Activated naive CD4-positive, alpha-beta T cell treated with anti-CD3 and anti-CD28 coated beads, Interleukin-2, amount 10 ng/mL, durations not matched to agents 7 days and 5 days (primary cell): ENCODE results near the gene TBC1D22A.

Experiments
- CTCF ChIA-PET: fragments of 350-600 bp; sonication (Branson Sonifier 250); formaldehyde crosslinking; loops from one replicate; lab custom pipeline; 2021; ENCODE audit warnings: antibody characterized with exemption; lab: Charles Lee
- DNase-seq: peaks from one replicate; pipeline ENCODE4 v3.0.0-alpha.2; 2020
- H3K27ac Mint-ChIP-seq: one replicate; pipeline ENCODE4 v1.8.0; 2021; ENCODE audit warnings: mild to moderate bottlenecking, moderate library complexity, mixed read lengths
- H3K27me3 Mint-ChIP-seq: one replicate; pipeline ENCODE4 v1.8.0; 2021; ENCODE audit warnings: mild to moderate bottlenecking, mixed read lengths
- H3K36me3 Mint-ChIP-seq: one replicate; pipeline ENCODE4 v1.8.0; 2021; ENCODE audit warnings: mixed read lengths
- H3K4me1 Mint-ChIP-seq: one replicate; pipeline ENCODE4 v1.8.0; 2021; ENCODE audit warnings: mixed read lengths
- H3K4me3 Mint-ChIP-seq: one replicate; pipeline ENCODE4 v1.8.0; 2021; ENCODE audit warnings: mild to moderate bottlenecking, moderate library complexity, mixed read lengths
- H3K9me3 Mint-ChIP-seq: one replicate; pipeline ENCODE4 v1.8.0; 2021; ENCODE audit warnings: mixed read lengths

TBC1D22A gene

GRCh38 chr22:46911346-46911745 is 148.9 kb downstream of the TBC1D22A start:
- Mint-ChIP-seq H3K9me3 (no peaks in the 10 kb centered on the region), H3K36me3 (peaks cover 15% of the 10 kb centered on the region), H3K27ac (no peak overlapping the region), H3K27me3 (no peaks in the 10 kb centered on the region), H3K4me3 (no peak overlapping the region), H3K4me1 (peaks cover 2% of the 10 kb centered on the region)
- CTCF ChIA-PET: no interaction called here
- DNase-seq: no peak

GRCh38 chr22:46913351-46913750 is 150.9 kb downstream of the TBC1D22A start:
- Mint-ChIP-seq H3K36me3 (peaks cover 23% of the 10 kb centered on the region), H3K27ac (no peak overlapping the region), H3K27me3 (no peaks in the 10 kb centered on the region)

GRCh38 chr22:46914481-46914880 is 152.0 kb downstream of the TBC1D22A start:
- Mint-ChIP-seq H3K9me3 (no peaks in the 10 kb centered on the region), H3K36me3 (peaks cover 27% of the 10 kb centered on the region), H3K27me3 (no peaks in the 10 kb centered on the region)

More at GRCh38 chr22:46913351-46913750, 150.9 kb downstream of the TBC1D22A start:
- Mint-ChIP-seq H3K4me3 (no peak overlapping the region), H3K9me3 (no peaks in the 10 kb centered on the region), H3K4me1 (peaks cover 2% of the 10 kb centered on the region)
- DNase-seq: no peak
- CTCF ChIA-PET: no interaction called here

GRCh38 chr22:46914916-46915894 is 152.8 kb downstream of the TBC1D22A start:
- no peak overlapping the region for H3K4me3 Mint-ChIP-seq
- no peak for DNase-seq
- H3K27ac Mint-ChIP-seq: no peak overlapping the region
- H3K9me3 Mint-ChIP-seq: no peaks in the 10 kb centered on the region
- H3K27me3 Mint-ChIP-seq: no peaks in the 10 kb centered on the region
- CTCF ChIA-PET: no interaction called here
- H3K4me1 Mint-ChIP-seq: peaks cover 2% of the 10 kb centered on the region
- H3K36me3 Mint-ChIP-seq: peaks cover 32% of the 10 kb centered on the region

More at GRCh38 chr22:46914481-46914880, 152.0 kb downstream of the TBC1D22A start:
- CTCF ChIA-PET: no interaction called here
- H3K27ac Mint-ChIP-seq: no peak overlapping the region
- DNase-seq: no peak
- no peak overlapping the region for H3K4me3 Mint-ChIP-seq
- H3K4me1 Mint-ChIP-seq: peaks cover 2% of the 10 kb centered on the region

GRCh38 chr22:46915950-46916730 is 153.7 kb downstream of the TBC1D22A start:
- CTCF ChIA-PET: no interaction called here
- Mint-ChIP-seq H3K9me3 (no peaks in the 10 kb centered on the region), H3K27me3 (no peaks in the 10 kb centered on the region), H3K27ac (no peak overlapping the region), H3K36me3 (peaks cover 33% of the 10 kb centered on the region), H3K4me1 (peaks cover 2% of the 10 kb centered on the region), H3K4me3 (no peak overlapping the region)
- no peak for DNase-seq

- Mint-ChIP-seq H3K27me3 (no peaks in the 10 kb centered on the region), H3K4me1 (peaks cover 2% of the 10 kb centered on the region), H3K4me3 (no peak overlapping the region), H3K36me3 (peaks cover 41% of the 10 kb centered on the region), H3K27ac (peak overlapping the region; percentile 60), H3K9me3 (no peaks in the 10 kb centered on the region)
- CTCF ChIA-PET: no interaction called here
- DNase-seq: no peak
Measured at GRCh38 chr22:46916886-46917770, 154.7 kb downstream of the TBC1D22A start.

- no peak overlapping the region for H3K27ac Mint-ChIP-seq
Measured at GRCh38 chr22:46917771-46918101, 155.3 kb downstream of the TBC1D22A start.

GRCh38 chr22:46918197-46918596 is 155.7 kb downstream of the TBC1D22A start:
- peaks cover 2% of the 10 kb centered on the region for H3K4me1 Mint-ChIP-seq
- peaks cover 36% of the 10 kb centered on the region for H3K36me3 Mint-ChIP-seq
- H3K27ac Mint-ChIP-seq: no peak overlapping the region
- DNase-seq: no peak
- H3K4me3 Mint-ChIP-seq: no peak overlapping the region
- CTCF ChIA-PET: no interaction called here
- H3K9me3 Mint-ChIP-seq: no peaks in the 10 kb centered on the region
- H3K27me3 Mint-ChIP-seq: no peaks in the 10 kb centered on the region

More at GRCh38 chr22:46917771-46918101, 155.3 kb downstream of the TBC1D22A start:
- Mint-ChIP-seq H3K9me3 (no peaks in the 10 kb centered on the region), H3K36me3 (peaks cover 39% of the 10 kb centered on the region), H3K4me1 (peaks cover 2% of the 10 kb centered on the region), H3K27me3 (no peaks in the 10 kb centered on the region), H3K4me3 (no peak overlapping the region)
- no peak for DNase-seq
- CTCF ChIA-PET: no interaction called here

- no peak overlapping the region for H3K4me3 Mint-ChIP-seq
- no peak for DNase-seq
- H3K4me1 Mint-ChIP-seq: no peaks in the 10 kb centered on the region
- CTCF ChIA-PET: no interaction called here
- no peaks in the 10 kb centered on the region for H3K27me3 Mint-ChIP-seq
- H3K27ac Mint-ChIP-seq: no peak overlapping the region
- peaks cover 28% of the 10 kb centered on the region for H3K36me3 Mint-ChIP-seq
- H3K9me3 Mint-ChIP-seq: no peaks in the 10 kb centered on the region
Measured at GRCh38 chr22:46922037-46922436, 159.6 kb downstream of the TBC1D22A start.

- Mint-ChIP-seq H3K27ac (no peak overlapping the region), H3K4me3 (no peak overlapping the region), H3K36me3 (peaks cover 22% of the 10 kb centered on the region), H3K9me3 (no peaks in the 10 kb centered on the region), H3K4me1 (no peaks in the 10 kb centered on the region), H3K27me3 (no peaks in the 10 kb centered on the region)
- CTCF ChIA-PET: no interaction called here
- no peak for DNase-seq
Measured at GRCh38 chr22:46923394-46923793, 160.9 kb downstream of the TBC1D22A start.

- CTCF ChIA-PET: no interaction called here
- Mint-ChIP-seq H3K36me3 (peaks cover 12% of the 10 kb centered on the region), H3K9me3 (no peaks in the 10 kb centered on the region)
Measured at GRCh38 chr22:46925818-46926217, 163.4 kb downstream of the TBC1D22A start.

GRCh38 chr22:46929046-46929709 is 166.7 kb downstream of the TBC1D22A start:
- Mint-ChIP-seq H3K4me3 (no peak overlapping the region), H3K36me3 (peaks cover 2% of the 10 kb centered on the region), H3K27ac (no peak overlapping the region), H3K27me3 (no peaks in the 10 kb centered on the region), H3K9me3 (no peaks in the 10 kb centered on the region), H3K4me1 (peaks cover 2% of the 10 kb centered on the region)
- no peak for DNase-seq
- CTCF ChIA-PET: no interaction called here

More at GRCh38 chr22:46925818-46926217, 163.4 kb downstream of the TBC1D22A start:
- no peaks in the 10 kb centered on the region for H3K27me3 Mint-ChIP-seq
- no peak overlapping the region for H3K4me3 Mint-ChIP-seq
- no peaks in the 10 kb centered on the region for H3K4me1 Mint-ChIP-seq
- no peak overlapping the region for H3K27ac Mint-ChIP-seq
- no peak for DNase-seq

- Mint-ChIP-seq H3K36me3 (peaks cover 2% of the 10 kb centered on the region), H3K4me3 (no peak overlapping the region), H3K27ac (no peak overlapping the region), H3K27me3 (no peaks in the 10 kb centered on the region), H3K9me3 (no peaks in the 10 kb centered on the region), H3K4me1 (peaks cover 4% of the 10 kb centered on the region)
- DNase-seq: no peak
- CTCF ChIA-PET: no interaction called here
Measured at GRCh38 chr22:46929710-46930204, 167.3 kb downstream of the TBC1D22A start.
